ENCODE results near the gene ATXN7L1.

The ATXN7L1 gene

DNA sequence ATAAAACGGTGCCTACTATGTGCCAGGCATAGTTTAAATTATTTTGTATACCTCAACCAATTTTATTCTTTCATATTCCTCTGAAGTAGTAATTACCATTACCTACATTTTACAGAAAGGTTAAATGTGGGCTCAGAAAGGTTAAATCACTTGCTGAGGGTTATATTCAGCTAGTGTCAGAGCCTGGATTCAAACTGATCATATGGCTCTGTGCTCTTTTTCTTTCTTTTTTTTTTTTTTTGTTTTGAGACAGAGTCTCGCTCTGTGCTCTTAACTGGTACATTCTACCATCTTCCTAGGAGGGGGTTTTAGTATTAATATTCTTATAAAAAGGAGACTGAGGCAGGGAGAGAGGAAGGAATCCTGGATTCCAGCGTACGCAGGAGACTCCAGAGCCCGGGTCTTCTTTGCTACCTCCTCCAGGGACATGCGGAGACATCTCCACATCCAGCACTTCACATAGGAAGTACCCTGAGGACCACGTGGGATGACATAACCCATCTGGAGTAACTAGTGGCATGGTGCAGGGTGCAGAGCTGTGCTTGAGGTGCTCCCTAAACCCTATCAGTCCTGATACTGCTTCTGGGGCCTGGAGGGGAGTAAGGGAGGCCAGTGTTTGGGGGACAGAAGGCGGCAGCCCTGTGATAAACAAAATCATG lies 29.6 kb upstream of the ATXN7L1 start:
- ATAC-seq = peak; percentile 41
- TF ChIP-seq, protein P1, sequence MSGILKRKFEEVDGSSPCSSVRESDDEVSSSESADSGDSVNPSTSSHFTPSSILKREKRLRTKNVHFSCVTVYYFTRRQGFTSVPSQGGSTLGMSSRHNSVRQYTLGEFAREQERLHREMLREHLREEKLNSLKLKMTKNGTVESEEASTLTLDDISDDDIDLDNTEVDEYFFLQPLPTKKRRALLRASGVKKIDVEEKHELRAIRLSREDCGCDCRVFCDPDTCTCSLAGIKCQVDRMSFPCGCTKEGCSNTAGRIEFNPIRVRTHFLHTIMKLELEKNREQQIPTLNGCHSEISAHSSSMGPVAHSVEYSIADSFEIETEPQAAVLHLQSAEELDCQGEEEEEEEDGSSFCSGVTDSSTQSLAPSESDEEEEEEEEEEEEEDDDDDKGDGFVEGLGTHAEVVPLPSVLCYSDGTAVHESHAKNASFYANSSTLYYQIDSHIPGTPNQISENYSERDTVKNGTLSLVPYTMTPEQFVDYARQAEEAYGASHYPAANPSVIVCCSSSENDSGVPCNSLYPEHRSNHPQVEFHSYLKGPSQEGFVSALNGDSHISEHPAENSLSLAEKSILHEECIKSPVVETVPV (CRISPR knock-in tag; IDR thresholded peaks at IDR 0.05) = no peak
- no peak for TF ChIP-seq RARB (CRISPR knock-in tag; IDR thresholded peaks at IDR 0.05)
- TF ChIP-seq, protein P2, sequence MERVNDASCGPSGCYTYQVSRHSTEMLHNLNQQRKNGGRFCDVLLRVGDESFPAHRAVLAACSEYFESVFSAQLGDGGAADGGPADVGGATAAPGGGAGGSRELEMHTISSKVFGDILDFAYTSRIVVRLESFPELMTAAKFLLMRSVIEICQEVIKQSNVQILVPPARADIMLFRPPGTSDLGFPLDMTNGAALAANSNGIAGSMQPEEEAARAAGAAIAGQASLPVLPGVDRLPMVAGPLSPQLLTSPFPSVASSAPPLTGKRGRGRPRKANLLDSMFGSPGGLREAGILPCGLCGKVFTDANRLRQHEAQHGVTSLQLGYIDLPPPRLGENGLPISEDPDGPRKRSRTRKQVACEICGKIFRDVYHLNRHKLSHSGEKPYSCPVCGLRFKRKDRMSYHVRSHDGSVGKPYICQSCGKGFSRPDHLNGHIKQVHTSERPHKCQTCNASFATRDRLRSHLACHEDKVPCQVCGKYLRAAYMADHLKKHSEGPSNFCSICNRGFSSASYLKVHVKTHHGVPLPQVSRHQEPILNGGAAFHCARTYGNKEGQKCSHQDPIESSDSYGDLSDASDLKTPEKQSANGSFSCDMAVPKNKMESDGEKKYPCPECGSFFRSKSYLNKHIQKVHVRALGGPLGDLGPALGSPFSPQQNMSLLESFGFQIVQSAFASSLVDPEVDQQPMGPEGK (CRISPR knock-in tag; IDR thresholded peaks at IDR 0.05; ENCODE audit: borderline replicate concordance) = no peak
- no peak for TF ChIP-seq ARNTL (CRISPR knock-in tag; IDR thresholded peaks at IDR 0.05; ENCODE audit: borderline replicate concordance, low read depth)
- TF ChIP-seq OSR1 (CRISPR knock-in tag; IDR thresholded peaks at IDR 0.05) = no peak
- no peak for TF ChIP-seq GLIS3 (CRISPR knock-in tag; IDR thresholded peaks at IDR 0.05)

DNA sequence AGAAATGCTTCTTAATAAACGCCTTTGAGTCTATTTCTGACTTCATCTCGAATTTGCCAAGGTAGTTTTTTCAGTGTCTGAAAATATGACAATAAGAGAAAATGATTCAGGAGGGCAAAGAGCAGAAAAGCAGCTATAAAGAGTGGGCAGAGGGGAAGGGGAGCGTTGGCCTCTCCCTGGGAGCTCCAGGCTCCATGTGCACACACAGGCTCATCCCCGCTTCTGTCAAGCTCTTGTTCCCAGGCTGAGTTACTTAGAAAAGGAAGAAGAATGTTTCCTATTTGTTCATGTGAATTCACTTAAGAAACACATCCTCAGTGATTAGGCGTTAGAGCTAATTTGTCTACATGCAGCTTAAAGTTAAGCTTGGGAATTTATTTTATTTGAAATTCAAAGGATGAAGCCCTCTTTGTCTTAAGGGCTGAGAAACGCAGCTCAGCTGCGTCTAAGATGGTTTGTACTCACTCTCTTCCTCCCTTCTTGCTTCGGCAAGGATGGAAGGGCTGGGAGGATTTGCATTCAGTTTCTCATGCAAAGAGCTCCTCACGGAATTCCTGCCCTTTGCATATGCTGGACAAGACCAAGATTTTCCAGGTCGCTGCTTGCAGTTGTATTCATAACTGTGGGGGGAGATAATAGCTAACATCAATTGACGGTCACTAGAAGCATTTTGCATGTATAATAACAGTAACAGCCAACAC lies 29.0 kb upstream of the ATXN7L1 start:
- ATAC-seq = no peak
- TF ChIP-seq TOX (CRISPR knock-in tag; IDR thresholded peaks at IDR 0.05; ENCODE audit: borderline replicate concordance) (no peak), RARB (CRISPR knock-in tag; IDR thresholded peaks at IDR 0.05) (no peak), BACH2 (CRISPR knock-in tag; IDR thresholded peaks at IDR 0.05; ENCODE audit: borderline replicate concordance) (no peak), PPARA (CRISPR knock-in tag; IDR thresholded peaks at IDR 0.05; ENCODE audit: borderline replicate concordance) (no peak), ESRRG (CRISPR knock-in tag; IDR thresholded peaks at IDR 0.05) (no peak)
- TF ChIP-seq, protein P3, sequence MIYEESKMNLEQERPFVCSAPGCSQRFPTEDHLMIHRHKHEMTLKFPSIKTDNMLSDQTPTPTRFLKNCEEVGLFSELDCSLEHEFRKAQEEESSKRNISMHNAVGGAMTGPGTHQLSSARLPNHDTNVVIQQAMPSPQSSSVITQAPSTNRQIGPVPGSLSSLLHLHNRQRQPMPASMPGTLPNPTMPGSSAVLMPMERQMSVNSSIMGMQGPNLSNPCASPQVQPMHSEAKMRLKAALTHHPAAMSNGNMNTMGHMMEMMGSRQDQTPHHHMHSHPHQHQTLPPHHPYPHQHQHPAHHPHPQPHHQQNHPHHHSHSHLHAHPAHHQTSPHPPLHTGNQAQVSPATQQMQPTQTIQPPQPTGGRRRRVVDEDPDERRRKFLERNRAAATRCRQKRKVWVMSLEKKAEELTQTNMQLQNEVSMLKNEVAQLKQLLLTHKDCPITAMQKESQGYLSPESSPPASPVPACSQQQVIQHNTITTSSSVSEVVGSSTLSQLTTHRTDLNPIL (CRISPR knock-in tag; IDR thresholded peaks at IDR 0.05; ENCODE audit: low read depth) = no peak
- TF ChIP-seq, protein P4, sequence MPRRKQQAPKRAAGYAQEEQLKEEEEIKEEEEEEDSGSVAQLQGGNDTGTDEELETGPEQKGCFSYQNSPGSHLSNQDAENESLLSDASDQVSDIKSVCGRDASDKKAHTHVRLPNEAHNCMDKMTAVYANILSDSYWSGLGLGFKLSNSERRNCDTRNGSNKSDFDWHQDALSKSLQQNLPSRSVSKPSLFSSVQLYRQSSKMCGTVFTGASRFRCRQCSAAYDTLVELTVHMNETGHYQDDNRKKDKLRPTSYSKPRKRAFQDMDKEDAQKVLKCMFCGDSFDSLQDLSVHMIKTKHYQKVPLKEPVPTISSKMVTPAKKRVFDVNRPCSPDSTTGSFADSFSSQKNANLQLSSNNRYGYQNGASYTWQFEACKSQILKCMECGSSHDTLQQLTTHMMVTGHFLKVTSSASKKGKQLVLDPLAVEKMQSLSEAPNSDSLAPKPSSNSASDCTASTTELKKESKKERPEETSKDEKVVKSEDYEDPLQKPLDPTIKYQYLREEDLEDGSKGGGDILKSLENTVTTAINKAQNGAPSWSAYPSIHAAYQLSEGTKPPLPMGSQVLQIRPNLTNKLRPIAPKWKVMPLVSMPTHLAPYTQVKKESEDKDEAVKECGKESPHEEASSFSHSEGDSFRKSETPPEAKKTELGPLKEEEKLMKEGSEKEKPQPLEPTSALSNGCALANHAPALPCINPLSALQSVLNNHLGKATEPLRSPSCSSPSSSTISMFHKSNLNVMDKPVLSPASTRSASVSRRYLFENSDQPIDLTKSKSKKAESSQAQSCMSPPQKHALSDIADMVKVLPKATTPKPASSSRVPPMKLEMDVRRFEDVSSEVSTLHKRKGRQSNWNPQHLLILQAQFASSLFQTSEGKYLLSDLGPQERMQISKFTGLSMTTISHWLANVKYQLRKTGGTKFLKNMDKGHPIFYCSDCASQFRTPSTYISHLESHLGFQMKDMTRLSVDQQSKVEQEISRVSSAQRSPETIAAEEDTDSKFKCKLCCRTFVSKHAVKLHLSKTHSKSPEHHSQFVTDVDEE (CRISPR knock-in tag; IDR thresholded peaks at IDR 0.05) = no peak

DNA sequence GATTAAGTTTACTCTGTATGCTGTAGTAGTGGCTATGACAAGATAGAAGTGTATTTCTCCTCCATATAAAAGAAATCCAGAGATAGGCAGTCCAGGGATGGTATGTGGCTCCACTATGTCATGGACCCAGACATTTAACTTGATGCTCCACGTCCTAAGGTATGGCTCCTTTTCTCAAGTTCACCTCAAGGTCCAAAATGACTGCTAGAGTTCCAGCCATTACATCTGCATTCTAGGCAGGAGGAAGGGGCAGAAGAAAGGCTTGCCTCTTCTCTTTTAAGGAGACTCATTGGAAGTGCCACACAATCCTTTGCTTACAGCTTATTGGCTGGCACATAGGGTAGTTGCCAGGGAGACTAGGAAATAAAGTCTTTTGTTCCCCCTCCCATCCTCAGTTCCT lies 27.7 kb upstream of the ATXN7L1 start:
- TF ChIP-seq ZNF8 (CRISPR knock-in tag; IDR thresholded peaks at IDR 0.05) = no peak
- TF ChIP-seq BACH2 (CRISPR knock-in tag; IDR thresholded peaks at IDR 0.05; ENCODE audit: borderline replicate concordance) = no peak
- no peak for TF ChIP-seq GLIS3 (CRISPR knock-in tag; IDR thresholded peaks at IDR 0.05)
- TF ChIP-seq, protein P4 (CRISPR knock-in tag; IDR thresholded peaks at IDR 0.05) = no peak
- no peak for TF ChIP-seq ARNTL (CRISPR knock-in tag; IDR thresholded peaks at IDR 0.05; ENCODE audit: borderline replicate concordance, low read depth)
- TF ChIP-seq, protein P2 (CRISPR knock-in tag; IDR thresholded peaks at IDR 0.05; ENCODE audit: borderline replicate concordance) = no peak
- TF ChIP-seq ZC3H10 (CRISPR knock-in tag; IDR thresholded peaks at IDR 0.05) = no peak
- no peak for TF ChIP-seq TCF4 (CRISPR knock-in tag; IDR thresholded peaks at IDR 0.05; ENCODE audit: borderline replicate concordance)
- no peak for TF ChIP-seq SNAI2 (CRISPR knock-in tag; IDR thresholded peaks at IDR 0.05)
- TF ChIP-seq ZNF565 (CRISPR knock-in tag; conservative IDR thresholded peaks at IDR 0.05; ENCODE audit: low read depth) = no peak
- no peak for TF ChIP-seq TOX (CRISPR knock-in tag; IDR thresholded peaks at IDR 0.05; ENCODE audit: borderline replicate concordance)
- no peak for TF ChIP-seq ISL1 (CRISPR knock-in tag; IDR thresholded peaks at IDR 0.05)
- no peak for TF ChIP-seq ZFP3 (CRISPR knock-in tag; IDR thresholded peaks at IDR 0.05)
- TF ChIP-seq ESRRG (CRISPR knock-in tag; IDR thresholded peaks at IDR 0.05) = no peak
- no peak for ATAC-seq
